Measurements from ENCODE around the gene FAM184B.

FAM184B gene

GRCh38 chr4:17694552-17694951 is 86.9 kb downstream of the FAM184B start:
- H3F3A ChIP-seq (ENCODE audit: insufficient read depth, low read length), result no peaks in the 10 kb centered on the region
- no peak for TF ChIP-seq EZH2phosphoT487 (IDR thresholded peaks at IDR 0.05; ENCODE audit: low read length)
- no peak for DNase-seq
- no peaks in the 10 kb centered on the region for H3K36me3 ChIP-seq (replicated peaks; ENCODE audit: insufficient read depth, low read length)
- no peaks in the 10 kb centered on the region for H3K4me1 ChIP-seq (ENCODE audit: low read length)
- no peak overlapping the region for H2AFZ ChIP-seq (ENCODE audit: low read length)
- H4K20me1 ChIP-seq (ENCODE audit: insufficient read depth, low read length), result no peaks in the 10 kb centered on the region
- H3K79me2 ChIP-seq (ENCODE audit: low read length), result no peaks in the 10 kb centered on the region
- H3K9ac ChIP-seq (ENCODE audit: low read length), result no peak overlapping the region
- H3K27me3 ChIP-seq (replicated peaks; ENCODE audit: insufficient read depth, low read length), result no peaks in the 10 kb centered on the region
- H3K4me3 ChIP-seq (ENCODE audit: low read length), result no peak overlapping the region
- H3K4me2 ChIP-seq (ENCODE audit: low read depth, low read length), result no peak overlapping the region
- H3K9me3 ChIP-seq (replicated peaks; ENCODE audit: insufficient read depth, low read length), result no peaks in the 10 kb centered on the region
- H3K9me2 ChIP-seq (replicated peaks; ENCODE audit: insufficient read depth, low read length), result no peaks in the 10 kb centered on the region
- H3K27ac ChIP-seq (ENCODE audit: low read length), result no peak overlapping the region

GRCh38 chr4:17690898-17691297 is 90.5 kb downstream of the FAM184B start:
- H3K4me2 ChIP-seq (ENCODE audit: low read depth, low read length), result no peak overlapping the region
- TF ChIP-seq CTCF (IDR thresholded peaks at IDR 0.05; ENCODE audit: low read length), result no peak
- TF ChIP-seq EZH2 (optimal IDR thresholded peaks at IDR 0.05; ENCODE audit: low read depth, low read length), result no peak
- no peak for TF ChIP-seq EZH2phosphoT487 (IDR thresholded peaks at IDR 0.05; ENCODE audit: low read length)
- no peak overlapping the region for H2AFZ ChIP-seq (ENCODE audit: low read length)

GRCh38 chr4:17690135-17690534 is 91.3 kb downstream of the FAM184B start:
- Histone ChIP-seq H3K27ac (ENCODE audit: low read length) (no peak overlapping the region), H3K4me1 (ENCODE audit: low read length) (no peaks in the 10 kb centered on the region), H3K9ac (ENCODE audit: low read length) (no peak overlapping the region), H3K27me3 (replicated peaks; ENCODE audit: insufficient read depth, low read length) (no peaks in the 10 kb centered on the region), H2AFZ (ENCODE audit: low read length) (no peak overlapping the region), H3K9me2 (replicated peaks; ENCODE audit: insufficient read depth, low read length) (no peaks in the 10 kb centered on the region), H3K4me2 (ENCODE audit: low read depth, low read length) (no peak overlapping the region), H3K36me3 (replicated peaks; ENCODE audit: insufficient read depth, low read length) (no peaks in the 10 kb centered on the region), H3K79me2 (ENCODE audit: low read length) (no peaks in the 10 kb centered on the region), H3K4me3 (ENCODE audit: low read length) (no peak overlapping the region), H3K9me3 (replicated peaks; ENCODE audit: insufficient read depth, low read length) (no peaks in the 10 kb centered on the region), H3F3A (ENCODE audit: insufficient read depth, low read length) (no peaks in the 10 kb centered on the region), H4K20me1 (ENCODE audit: insufficient read depth, low read length) (no peaks in the 10 kb centered on the region)
- no peak for TF ChIP-seq EZH2 (optimal IDR thresholded peaks at IDR 0.05; ENCODE audit: low read depth, low read length)
- no peak for TF ChIP-seq EZH2phosphoT487 (IDR thresholded peaks at IDR 0.05; ENCODE audit: low read length)
- TF ChIP-seq CTCF (IDR thresholded peaks at IDR 0.05; ENCODE audit: low read length), result no peak
- no peak for DNase-seq

More at GRCh38 chr4:17690898-17691297, 90.5 kb downstream of the FAM184B start:
- H3K27ac ChIP-seq (ENCODE audit: low read length), result no peak overlapping the region
- H3K27me3 ChIP-seq (replicated peaks; ENCODE audit: insufficient read depth, low read length), result no peaks in the 10 kb centered on the region
- no peaks in the 10 kb centered on the region for H3K9me3 ChIP-seq (replicated peaks; ENCODE audit: insufficient read depth, low read length)
- H3K4me1 ChIP-seq (ENCODE audit: low read length), result no peaks in the 10 kb centered on the region
- no peak overlapping the region for H3K9ac ChIP-seq (ENCODE audit: low read length)
- no peak overlapping the region for H3K4me3 ChIP-seq (ENCODE audit: low read length)
- no peaks in the 10 kb centered on the region for H4K20me1 ChIP-seq (ENCODE audit: insufficient read depth, low read length)
- H3K36me3 ChIP-seq (replicated peaks; ENCODE audit: insufficient read depth, low read length), result no peaks in the 10 kb centered on the region
- no peaks in the 10 kb centered on the region for H3K9me2 ChIP-seq (replicated peaks; ENCODE audit: insufficient read depth, low read length)
- DNase-seq, result no peak
- no peaks in the 10 kb centered on the region for H3F3A ChIP-seq (ENCODE audit: insufficient read depth, low read length)
- no peaks in the 10 kb centered on the region for H3K79me2 ChIP-seq (ENCODE audit: low read length)

GRCh38 chr4:17688011-17688441 is 93.4 kb downstream of the FAM184B start:
- TF ChIP-seq CTCF (IDR thresholded peaks at IDR 0.05; ENCODE audit: low read length) (no peak), EZH2 (optimal IDR thresholded peaks at IDR 0.05; ENCODE audit: low read depth, low read length) (no peak), EZH2phosphoT487 (IDR thresholded peaks at IDR 0.05; ENCODE audit: low read length) (no peak)
- Histone ChIP-seq H3K36me3 (replicated peaks; ENCODE audit: insufficient read depth, low read length) (no peaks in the 10 kb centered on the region), H4K20me1 (ENCODE audit: insufficient read depth, low read length) (no peaks in the 10 kb centered on the region), H3K9ac (ENCODE audit: low read length) (no peak overlapping the region), H2AFZ (ENCODE audit: low read length) (no peak overlapping the region), H3K27ac (ENCODE audit: low read length) (no peak overlapping the region), H3K9me3 (replicated peaks; ENCODE audit: insufficient read depth, low read length) (no peaks in the 10 kb centered on the region), H3K27me3 (replicated peaks; ENCODE audit: insufficient read depth, low read length) (no peaks in the 10 kb centered on the region), H3K4me1 (ENCODE audit: low read length) (no peaks in the 10 kb centered on the region), H3K9me2 (replicated peaks; ENCODE audit: insufficient read depth, low read length) (no peaks in the 10 kb centered on the region), H3K4me2 (ENCODE audit: low read depth, low read length) (no peak overlapping the region), H3K79me2 (ENCODE audit: low read length) (no peaks in the 10 kb centered on the region), H3F3A (ENCODE audit: insufficient read depth, low read length) (no peaks in the 10 kb centered on the region), H3K4me3 (ENCODE audit: low read length) (no peak overlapping the region)
- no peak for DNase-seq
